OCI-LY1 (cell line): ENCODE results near the gene AKT3.

Experiments used
- EZH2 ChIP-seq: fragments of 200-600 bp; sonication (generic), shearing (Covaris generic); IDR thresholded peaks from 2 replicates; pipeline ENCODE4 v1.8.0; 2017; ENCODE audit warnings: borderline replicate concordance, mixed run types, mild to moderate bottlenecking, antibody characterized with exemption, low read length, moderate library complexity, mixed read lengths
- TF ChIP-seq, protein P1 (sequence below): fragments of 200-600 bp; sonication (generic), shearing (Covaris generic); IDR thresholded peaks from 2 replicates; pipeline ENCODE4 v1.5.1; 2017; ENCODE audit warnings: mild to moderate bottlenecking, antibody characterized with exemption, low read length, moderate library complexity, mixed read lengths

- TF ChIP-seq EZH2 = no peak
- TF ChIP-seq, protein P1, sequence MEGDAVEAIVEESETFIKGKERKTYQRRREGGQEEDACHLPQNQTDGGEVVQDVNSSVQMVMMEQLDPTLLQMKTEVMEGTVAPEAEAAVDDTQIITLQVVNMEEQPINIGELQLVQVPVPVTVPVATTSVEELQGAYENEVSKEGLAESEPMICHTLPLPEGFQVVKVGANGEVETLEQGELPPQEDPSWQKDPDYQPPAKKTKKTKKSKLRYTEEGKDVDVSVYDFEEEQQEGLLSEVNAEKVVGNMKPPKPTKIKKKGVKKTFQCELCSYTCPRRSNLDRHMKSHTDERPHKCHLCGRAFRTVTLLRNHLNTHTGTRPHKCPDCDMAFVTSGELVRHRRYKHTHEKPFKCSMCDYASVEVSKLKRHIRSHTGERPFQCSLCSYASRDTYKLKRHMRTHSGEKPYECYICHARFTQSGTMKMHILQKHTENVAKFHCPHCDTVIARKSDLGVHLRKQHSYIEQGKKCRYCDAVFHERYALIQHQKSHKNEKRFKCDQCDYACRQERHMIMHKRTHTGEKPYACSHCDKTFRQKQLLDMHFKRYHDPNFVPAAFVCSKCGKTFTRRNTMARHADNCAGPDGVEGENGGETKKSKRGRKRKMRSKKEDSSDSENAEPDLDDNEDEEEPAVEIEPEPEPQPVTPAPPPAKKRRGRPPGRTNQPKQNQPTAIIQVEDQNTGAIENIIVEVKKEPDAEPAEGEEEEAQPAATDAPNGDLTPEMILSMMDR = no peak
These were observed 127.0 kb downstream of the AKT3 start for GRCh38 chr1:243723050-243723449.
